Activated CD4-positive, alpha-beta T cell treated with anti-CD3 and anti-CD28 coated beads, Interleukin-2, amount 10 ng/mL, durations not matched to agents 24 days and 14 days (primary cell): ENCODE data around the gene PLD4. TPM values are rescaled to one million over a fixed set of nuclear protein-coding genes. Genes with fewer than 3 reads are reported as not detected.
"Not testable (repeated sequence)": the region's sequence is repeated elsewhere in the genome, so short reads cannot be mapped to it uniquely, and the experiment has no call there.

ENCODE experiments used
- DNase-seq: peaks from one replicate; pipeline ENCODE4 v3.0.0; 2022
- H3K27ac Mint-ChIP-seq: one replicate; pipeline ENCODE4 v1.8.0; 2022; ENCODE audit warnings: mild to moderate bottlenecking, mixed read lengths
- H3K27me3 Mint-ChIP-seq: one replicate; pipeline ENCODE4 v1.8.0; 2022; ENCODE audit warnings: mixed read lengths
- H3K36me3 Mint-ChIP-seq: one replicate; pipeline ENCODE4 v1.8.0; 2022; ENCODE audit warnings: low read depth, mild to moderate bottlenecking, mixed read lengths
- H3K4me1 Mint-ChIP-seq: one replicate; pipeline ENCODE4 v1.8.0; 2021; ENCODE audit warnings: mixed read lengths
- H3K4me3 Mint-ChIP-seq: one replicate; pipeline ENCODE4 v1.8.0; 2022; ENCODE audit warnings: mild to moderate bottlenecking, moderate library complexity, mixed read lengths
- H3K9me3 Mint-ChIP-seq: one replicate; pipeline ENCODE4 v1.8.0; 2021; ENCODE audit warnings: mixed read lengths
- intact Hi-C: fragments of 100-400 bp; cut with micrococcal nuclease; formaldehyde crosslinking; loops from one replicate; pipeline ENCODE4 v1.15.1; 2023
- total RNA-seq: library from RNA; stranded (reverse); gene quantifications from 2 replicates; pipeline ENCODE4 v1.2.3, GENCODE V29; 2022

The PLD4 gene
- total RNA-seq, 1 donor from 2014 or later = 0.21 TPM

- intact Hi-C loops = no loop called here
- Mint-ChIP-seq H3K27ac (no peak overlapping the region), H3K4me3 (no peak overlapping the region), H3K27me3 (peaks cover 21% of the 10 kb centered on the region), H3K4me1 (peaks cover 3% of the 10 kb centered on the region), H3K9me3 (no peaks in the 10 kb centered on the region), H3K36me3 (no peaks in the 10 kb centered on the region)
- peak; percentile 43 for DNase-seq
Observed at GRCh38 chr14:104900639-104901512, 23.8 kb upstream of the PLD4 start.

GRCh38 chr14:104903990-104904389, 20.7 kb upstream of the PLD4 start:
- Mint-ChIP-seq H3K4me3 (no peak overlapping the region), H3K4me1 (no peaks in the 10 kb centered on the region), H3K9me3 (no peaks in the 10 kb centered on the region), H3K36me3 (no peaks in the 10 kb centered on the region), H3K27me3 (peaks cover 29% of the 10 kb centered on the region), H3K27ac (no peak overlapping the region)
- DNase-seq = no peak
- intact Hi-C loops = no loop called here

GRCh38 chr14:104904650-104905578, 19.8 kb upstream of the PLD4 start:
- intact Hi-C loops, H3K4me3 Mint-ChIP-seq, DNase-seq, H3K9me3 Mint-ChIP-seq, H3K36me3 Mint-ChIP-seq, H3K27ac Mint-ChIP-seq, H3K4me1 Mint-ChIP-seq: not testable (repeated sequence)
- H3K27me3 Mint-ChIP-seq = peaks cover 29% of the 10 kb centered on the region

- H3K4me3 Mint-ChIP-seq, intact Hi-C loops, H3K27ac Mint-ChIP-seq, H3K4me1 Mint-ChIP-seq, H3K9me3 Mint-ChIP-seq, H3K36me3 Mint-ChIP-seq, DNase-seq: not testable (repeated sequence)
- H3K27me3 Mint-ChIP-seq = peaks cover 29% of the 10 kb centered on the region
Observed at GRCh38 chr14:104905579-104905933, 19.1 kb upstream of the PLD4 start.

- H3K36me3 Mint-ChIP-seq = no peaks in the 10 kb centered on the region
- no peaks in the 10 kb centered on the region for H3K9me3 Mint-ChIP-seq
- DNase-seq = no peak
- intact Hi-C loops = no loop called here
- H3K27me3 Mint-ChIP-seq = peaks cover 20% of the 10 kb centered on the region
- H3K27ac Mint-ChIP-seq = no peak overlapping the region
- no peak overlapping the region for H3K4me3 Mint-ChIP-seq
- H3K4me1 Mint-ChIP-seq = no peaks in the 10 kb centered on the region
Observed at GRCh38 chr14:104908303-104908702, 16.4 kb upstream of the PLD4 start.

- no peaks in the 10 kb centered on the region for H3K9me3 Mint-ChIP-seq
- H3K36me3 Mint-ChIP-seq = no peaks in the 10 kb centered on the region
- peaks cover 26% of the 10 kb centered on the region for H3K27me3 Mint-ChIP-seq
- DNase-seq = no peak
- H3K4me3 Mint-ChIP-seq = no peak overlapping the region
- intact Hi-C loops = no loop called here
- H3K4me1 Mint-ChIP-seq = no peaks in the 10 kb centered on the region
- no peak overlapping the region for H3K27ac Mint-ChIP-seq
Observed at GRCh38 chr14:104912053-104912452, 12.6 kb upstream of the PLD4 start.

GRCh38 chr14:104913435-104913834, 11.2 kb upstream of the PLD4 start:
- DNase-seq = no peak
- Mint-ChIP-seq H3K27me3 (peaks cover 20% of the 10 kb centered on the region), H3K4me3 (no peak overlapping the region), H3K4me1 (no peaks in the 10 kb centered on the region), H3K27ac (no peak overlapping the region), H3K9me3 (no peaks in the 10 kb centered on the region), H3K36me3 (no peaks in the 10 kb centered on the region)
- intact Hi-C loops = no loop called here

- H3K27me3 Mint-ChIP-seq = peaks cover 34% of the 10 kb centered on the region
- H3K4me3 Mint-ChIP-seq = no peak overlapping the region
- intact Hi-C loops = no loop called here
- no peaks in the 10 kb centered on the region for H3K4me1 Mint-ChIP-seq
- H3K9me3 Mint-ChIP-seq = no peaks in the 10 kb centered on the region
- H3K36me3 Mint-ChIP-seq = no peaks in the 10 kb centered on the region
- no peak for DNase-seq
- H3K27ac Mint-ChIP-seq = no peak overlapping the region
Observed at GRCh38 chr14:104917116-104917515, 7.6 kb upstream of the PLD4 start.

GRCh38 chr14:104917993-104918392, 6.7 kb upstream of the PLD4 start:
- no peak overlapping the region for H3K4me3 Mint-ChIP-seq
- intact Hi-C loops = no loop called here
- H3K4me1 Mint-ChIP-seq = no peaks in the 10 kb centered on the region
- DNase-seq = no peak
- peaks cover 34% of the 10 kb centered on the region for H3K27me3 Mint-ChIP-seq
- no peaks in the 10 kb centered on the region for H3K9me3 Mint-ChIP-seq
- H3K36me3 Mint-ChIP-seq = no peaks in the 10 kb centered on the region
- no peak overlapping the region for H3K27ac Mint-ChIP-seq

GRCh38 chr14:104919152-104919992, 5.3 kb upstream of the PLD4 start:
- H3K27ac Mint-ChIP-seq, DNase-seq, H3K9me3 Mint-ChIP-seq, intact Hi-C loops, H3K36me3 Mint-ChIP-seq, H3K4me1 Mint-ChIP-seq, H3K4me3 Mint-ChIP-seq: not testable (repeated sequence)
- H3K27me3 Mint-ChIP-seq = peaks cover 25% of the 10 kb centered on the region

GRCh38 chr14:104919993-104920315, 4.7 kb upstream of the PLD4 start:
- Mint-ChIP-seq H3K36me3 (no peaks in the 10 kb centered on the region), H3K27ac (no peak overlapping the region), H3K4me1 (no peaks in the 10 kb centered on the region), H3K9me3 (no peaks in the 10 kb centered on the region), H3K27me3 (peaks cover 21% of the 10 kb centered on the region), H3K4me3 (no peak overlapping the region)
- intact Hi-C loops = no loop called here
- no peak for DNase-seq

- intact Hi-C loops = no loop called here
- Mint-ChIP-seq H3K36me3 (no peaks in the 10 kb centered on the region), H3K27me3 (peaks cover 12% of the 10 kb centered on the region), H3K27ac (no peak overlapping the region), H3K9me3 (no peaks in the 10 kb centered on the region), H3K4me1 (peaks cover 2% of the 10 kb centered on the region), H3K4me3 (no peak overlapping the region)
- DNase-seq = no peak
Observed at GRCh38 chr14:104923640-104924420, 849 bp upstream of the PLD4 start.

GRCh38 chr14:104925214-104925854, 655 bp downstream of the PLD4 start:
- no peak for DNase-seq
- peaks cover 2% of the 10 kb centered on the region for H3K4me1 Mint-ChIP-seq
- H3K4me3 Mint-ChIP-seq = no peak overlapping the region
- H3K36me3 Mint-ChIP-seq = no peaks in the 10 kb centered on the region
- H3K27me3 Mint-ChIP-seq = peaks cover 5% of the 10 kb centered on the region
- H3K27ac Mint-ChIP-seq = no peak overlapping the region
- no peaks in the 10 kb centered on the region for H3K9me3 Mint-ChIP-seq
- intact Hi-C loops = no loop called here
